ENCODE results near the gene NEUROD6.

- TF ChIP-seq CTCF (IDR thresholded peaks at IDR 0.05; ENCODE audit: low read depth, low read length) (no peak), MAX (IDR thresholded peaks at IDR 0.05; ENCODE audit: low read depth, low read length) (no peak), POLR2A (IDR thresholded peaks at IDR 0.05; ENCODE audit: extremely low read depth, insufficient read length) (no peak)
These were observed 22.5 kb upstream of the NEUROD6 start for GRCh38 chr7:31363051-31363450.

Measured in NB4 (cell line).